Fibroblast of peridontal ligament (primary cell): ENCODE measurements around the gene S100A16.
A peak's percentile ranks its signal among the peaks of the same experiment; 100 is the strongest.

Source experiments
- DNase-seq: peaks from one replicate; pipeline ENCODE4 v3.0.0-alpha.2; 2010; ENCODE audit errors: extremely low read depth

Gene S100A16

GRCh38 chr1:153636312-153636711 is 23.4 kb upstream of the S100A16 start:
- no peak for DNase-seq

DNA sequence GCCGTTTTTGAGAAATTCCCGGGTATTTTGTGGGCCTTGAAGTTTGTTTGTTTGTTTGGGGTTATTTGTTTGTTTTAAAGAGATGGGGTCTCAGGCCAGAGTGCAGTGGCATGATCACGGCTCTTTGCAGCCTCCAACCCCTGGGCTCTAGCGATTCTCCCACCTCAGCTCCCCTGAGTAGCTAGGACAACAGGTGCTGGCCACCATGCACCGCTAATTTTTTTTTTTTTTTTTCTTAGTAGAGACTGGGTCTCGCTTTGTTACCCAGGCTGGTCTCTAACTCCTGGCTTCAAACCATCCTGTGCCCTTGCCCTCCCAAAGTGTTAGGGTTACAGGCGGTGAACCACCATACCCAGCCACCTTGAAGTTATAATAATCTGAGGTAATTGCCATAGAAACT is 22.9 kb upstream of the S100A16 start:
- no peak for DNase-seq

DNA sequence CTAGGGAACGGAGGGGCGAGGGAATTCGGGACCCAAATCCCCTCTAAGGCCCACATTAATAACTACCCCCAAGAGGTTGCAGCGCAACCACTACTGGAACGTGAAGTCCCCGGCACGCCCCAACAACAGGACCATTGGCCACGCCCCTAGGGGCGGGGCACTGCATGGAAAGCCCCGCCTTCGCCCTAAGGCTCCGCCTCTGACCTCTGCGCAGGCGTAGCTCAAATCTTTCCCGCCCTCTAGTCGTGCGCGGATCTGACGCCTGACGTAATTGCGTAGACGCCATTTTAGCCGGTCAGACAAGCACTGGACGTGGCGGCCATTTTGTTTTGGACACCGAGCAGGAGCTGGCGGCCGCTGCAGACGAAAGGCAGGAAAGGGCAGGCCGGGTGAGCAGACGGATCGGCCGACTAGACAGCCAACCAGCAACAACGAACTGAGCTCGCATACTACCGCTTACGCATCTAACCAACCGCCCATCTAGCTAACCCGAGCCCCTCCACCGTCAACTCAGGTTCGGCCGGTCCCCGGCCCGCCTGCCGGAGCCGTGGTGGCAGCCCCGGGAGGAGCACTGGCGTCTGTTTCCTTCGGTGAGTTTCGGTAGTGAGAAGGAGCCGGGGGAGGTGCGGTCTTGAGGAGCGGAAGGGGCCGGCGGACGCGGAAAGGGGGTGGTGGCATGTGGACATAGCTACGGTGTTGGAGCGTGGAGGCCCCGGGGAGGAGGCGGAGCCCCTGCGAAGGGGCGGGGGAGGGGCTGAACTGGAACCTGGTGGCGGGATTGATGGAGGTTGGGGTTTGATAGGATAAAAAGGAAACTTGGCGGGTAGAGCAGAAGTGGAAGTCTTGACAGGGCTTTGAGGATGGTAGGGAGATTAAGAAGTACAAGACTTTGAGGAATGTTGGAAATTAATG is 21.1 kb upstream of the S100A16 start, which contains the start of gene CHTOP:
Gene CHTOP, plus strand, starts transcription at position 313 of the 912 bp plus-strand sequence. CDS start 2,523 bp downstream, outside the sequence.
- DNase-seq, result peak; percentile 99

DNA sequence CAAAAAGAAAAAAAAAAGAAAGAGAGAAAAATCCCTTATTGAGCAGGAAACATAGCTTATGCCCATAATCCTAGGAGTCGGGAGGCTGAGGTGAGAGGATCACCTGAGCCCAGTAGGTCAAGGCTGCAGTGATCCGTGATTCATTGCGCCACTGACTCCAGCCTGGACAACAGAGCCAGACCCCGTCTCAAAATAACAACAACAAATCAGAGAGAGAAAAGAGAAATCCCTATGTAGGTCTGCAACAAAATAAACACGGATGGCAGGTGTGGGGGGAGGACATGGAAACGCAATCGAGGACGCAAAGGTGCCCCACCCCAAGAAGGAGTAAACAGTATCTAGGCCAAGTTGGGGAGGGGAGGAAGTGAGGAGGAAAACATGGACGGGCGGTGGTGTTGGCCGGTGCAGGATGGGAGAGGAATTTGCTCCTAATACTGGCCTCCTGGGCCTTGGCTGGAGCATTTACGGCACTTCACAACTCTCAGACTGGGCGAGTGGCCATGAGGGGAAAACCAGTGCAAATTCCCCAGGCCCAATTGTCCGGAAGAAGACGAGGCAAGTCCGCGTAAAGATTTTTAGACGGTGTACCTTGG is 20.3 kb upstream of the S100A16 start:
- DNase-seq, result no peak

- no peak for DNase-seq
Measured at GRCh38 chr1:153631047-153632022, 18.4 kb upstream of the S100A16 start.

DNA sequence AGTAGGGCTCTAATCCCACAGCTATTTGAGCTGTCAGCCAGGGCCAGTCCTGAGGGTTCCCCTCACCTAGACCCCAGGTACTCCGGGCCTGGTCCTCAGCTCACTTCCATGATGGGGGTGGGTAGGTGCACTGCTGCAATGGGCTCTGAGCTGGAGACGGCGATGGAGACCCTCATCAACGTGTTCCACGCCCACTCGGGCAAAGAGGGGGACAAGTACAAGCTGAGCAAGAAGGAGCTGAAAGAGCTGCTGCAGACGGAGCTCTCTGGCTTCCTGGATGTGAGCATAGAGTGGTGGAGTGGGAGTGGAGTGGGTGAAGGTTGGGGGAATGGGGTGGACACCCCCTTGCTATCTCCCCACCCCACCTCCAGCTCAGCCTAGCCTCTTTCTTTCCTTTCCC is 17.4 kb upstream of the S100A16 start:
- DNase-seq, result no peak

DNA sequence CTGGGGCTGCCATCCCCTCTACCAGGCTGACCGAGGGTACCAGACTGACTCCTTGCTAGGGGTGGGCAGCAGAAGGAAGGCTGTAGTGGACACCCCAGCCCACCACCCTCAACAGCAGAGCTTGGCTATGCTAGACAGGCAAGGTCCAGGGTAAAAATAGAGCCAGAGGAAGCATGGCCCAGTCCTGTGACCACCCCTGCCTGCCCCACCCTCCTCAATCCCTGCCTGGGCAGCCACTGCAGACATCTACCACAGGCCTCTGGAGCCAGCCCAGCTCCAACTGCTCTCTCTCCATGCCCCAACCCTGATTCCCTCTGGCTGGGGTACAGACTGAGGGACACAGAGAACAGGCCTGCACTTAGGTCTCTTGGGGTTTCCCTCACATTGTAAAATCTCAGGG is 17.0 kb upstream of the S100A16 start:
- no peak for DNase-seq

DNA sequence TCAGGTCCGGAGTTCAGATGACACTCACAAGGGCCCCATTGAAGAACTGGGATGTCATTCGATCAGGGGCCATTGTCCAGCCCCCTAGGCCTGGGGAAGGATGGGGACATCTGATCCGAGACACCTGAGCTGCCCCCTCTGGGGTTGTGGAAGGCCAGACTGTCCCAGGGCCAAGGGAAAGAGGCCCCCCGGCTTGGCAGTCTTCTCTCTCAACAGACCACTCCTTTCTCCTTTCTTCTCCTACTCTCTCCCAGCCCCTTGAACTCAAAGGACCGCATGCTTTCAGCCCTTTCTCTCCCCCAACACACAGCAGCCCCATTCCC is 16.4 kb upstream of the S100A16 start:
- DNase-seq, result no peak

GRCh38 chr1:153628638-153629342 is 15.9 kb upstream of the S100A16 start:
- DNase-seq, result no peak

- no peak for DNase-seq
Measured at GRCh38 chr1:153627715-153628626, 15.0 kb upstream of the S100A16 start, which contains the start of gene S100A1. Gene S100A1 (plus strand): TSS chr1:153628434. CDS start chr1:153630522, 2,088 bp downstream.

GRCh38 chr1:153626904-153627714 is 14.2 kb upstream of the S100A16 start, which contains the start of gene S100A13:
Gene S100A13 (minus strand): TSS chr1:153627505. CDS start chr1:153626472, 1,033 bp downstream.
- peak; percentile 94 for DNase-seq

DNA sequence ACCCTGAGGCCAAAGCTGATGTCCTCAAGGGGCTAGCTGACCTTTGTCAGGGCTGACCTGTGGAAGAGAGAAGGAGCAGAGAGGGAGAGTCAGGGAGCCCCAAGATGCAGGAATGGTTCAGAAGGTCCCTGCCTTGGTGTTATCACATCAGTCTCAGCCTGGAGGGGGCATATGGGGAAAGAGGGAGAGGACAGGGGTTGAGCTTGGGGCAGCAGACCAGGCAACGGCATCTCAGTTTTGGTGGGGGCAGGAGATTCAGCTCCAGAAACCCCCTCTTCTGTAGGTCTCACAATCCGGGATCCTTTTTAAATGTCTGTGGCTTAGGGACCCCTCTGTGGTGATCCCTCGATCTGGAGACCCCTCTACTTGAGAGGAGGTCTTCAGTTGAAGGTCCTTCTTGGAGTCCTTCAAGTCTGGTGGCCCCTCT is 13.6 kb upstream of the S100A16 start:
- DNase-seq, result no peak

DNA sequence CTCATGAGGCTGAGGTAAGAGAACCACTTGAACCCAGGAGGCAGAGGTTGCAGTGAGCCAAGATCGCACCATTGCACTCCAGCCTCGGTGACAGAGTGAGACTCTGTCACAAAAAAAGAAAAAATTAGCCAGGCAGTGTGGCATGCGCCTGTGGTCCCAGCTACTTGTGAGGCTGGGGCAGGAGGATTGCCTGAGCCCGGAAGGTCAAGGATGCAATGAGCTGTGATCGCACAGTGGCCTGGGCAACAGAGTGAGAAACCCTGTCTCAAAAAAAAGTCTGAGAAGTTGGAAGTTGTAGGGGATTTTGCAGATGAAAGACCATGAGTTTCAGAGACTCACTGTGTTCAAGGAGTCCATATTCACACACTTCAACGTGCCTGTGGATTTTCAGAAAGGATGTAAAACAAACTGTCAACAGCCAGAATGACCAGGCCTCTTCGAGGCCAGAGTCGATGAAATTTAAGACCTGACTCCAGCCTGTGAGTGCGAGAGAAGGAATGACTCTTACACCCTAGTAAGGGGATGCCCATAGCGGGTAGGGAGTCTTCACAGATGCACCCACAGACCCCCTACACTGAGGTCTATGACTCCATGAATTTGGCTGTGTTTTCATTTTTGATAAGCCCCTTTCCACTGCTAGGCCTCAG is 12.2 kb upstream of the S100A16 start:
- no peak for DNase-seq

DNA sequence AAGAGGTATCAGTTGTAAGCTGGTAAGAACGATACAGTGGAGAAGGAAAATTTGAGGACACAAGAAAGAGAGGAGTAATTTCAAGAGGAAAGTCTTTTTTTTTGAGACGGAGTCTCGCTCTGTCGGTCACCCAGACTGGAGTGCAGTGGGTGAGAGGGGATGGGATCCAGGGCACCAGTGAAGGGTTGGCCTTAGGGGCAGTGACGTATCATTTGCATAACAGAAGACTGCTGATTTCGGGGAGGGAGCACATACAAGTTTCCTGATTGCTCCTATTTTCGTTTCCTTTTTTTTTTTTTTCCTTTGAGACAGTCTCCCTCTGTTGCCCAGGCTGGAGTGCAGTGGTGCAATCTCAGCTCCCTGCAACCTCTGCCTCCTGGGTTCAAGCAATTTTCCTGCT is 10.2 kb upstream of the S100A16 start:
- no peak for DNase-seq

DNA sequence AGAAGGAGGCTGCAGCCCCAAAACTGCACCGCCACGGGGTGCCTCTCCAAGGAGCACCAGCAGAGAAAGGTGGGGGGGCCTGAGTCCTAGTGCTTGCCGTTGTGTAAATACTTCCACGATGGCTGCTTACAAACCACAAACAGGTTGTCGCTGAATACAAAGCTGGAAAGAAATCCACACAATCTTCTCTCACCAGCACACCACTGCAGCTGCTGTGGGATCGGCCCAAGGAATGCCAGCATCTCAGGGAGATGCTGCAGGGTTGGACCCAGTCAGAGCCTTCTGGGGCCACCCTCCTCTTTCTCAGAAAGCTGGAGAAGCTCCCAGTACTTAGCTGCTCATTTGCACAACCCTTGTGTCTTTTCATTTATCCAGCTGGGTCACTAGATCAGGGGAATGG is 6.2 kb upstream of the S100A16 start:
- DNase-seq, result no peak

DNA sequence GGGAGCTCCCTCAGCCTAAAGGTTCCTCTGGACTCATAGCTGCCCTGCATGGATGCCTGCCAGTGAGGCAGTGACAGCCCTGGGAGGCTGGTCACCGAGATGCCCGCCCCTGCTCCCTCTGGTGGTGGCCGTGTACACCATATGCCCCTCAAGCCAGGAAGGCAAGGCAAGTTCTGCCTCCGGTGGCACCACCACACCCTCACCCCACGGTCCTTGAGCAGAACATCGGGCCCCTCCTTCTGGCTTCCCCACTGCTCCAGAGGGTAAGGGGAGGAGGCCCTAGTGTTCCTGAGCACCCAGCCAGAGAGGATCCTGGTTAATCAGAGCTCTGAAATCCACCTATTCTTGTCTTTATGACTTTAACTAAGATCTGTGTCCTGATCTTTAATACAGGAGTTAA is 4.7 kb upstream of the S100A16 start:
- DNase-seq, result peak; percentile 41

GRCh38 chr1:153616917-153617311 is 4.0 kb upstream of the S100A16 start:
- no peak for DNase-seq

DNA sequence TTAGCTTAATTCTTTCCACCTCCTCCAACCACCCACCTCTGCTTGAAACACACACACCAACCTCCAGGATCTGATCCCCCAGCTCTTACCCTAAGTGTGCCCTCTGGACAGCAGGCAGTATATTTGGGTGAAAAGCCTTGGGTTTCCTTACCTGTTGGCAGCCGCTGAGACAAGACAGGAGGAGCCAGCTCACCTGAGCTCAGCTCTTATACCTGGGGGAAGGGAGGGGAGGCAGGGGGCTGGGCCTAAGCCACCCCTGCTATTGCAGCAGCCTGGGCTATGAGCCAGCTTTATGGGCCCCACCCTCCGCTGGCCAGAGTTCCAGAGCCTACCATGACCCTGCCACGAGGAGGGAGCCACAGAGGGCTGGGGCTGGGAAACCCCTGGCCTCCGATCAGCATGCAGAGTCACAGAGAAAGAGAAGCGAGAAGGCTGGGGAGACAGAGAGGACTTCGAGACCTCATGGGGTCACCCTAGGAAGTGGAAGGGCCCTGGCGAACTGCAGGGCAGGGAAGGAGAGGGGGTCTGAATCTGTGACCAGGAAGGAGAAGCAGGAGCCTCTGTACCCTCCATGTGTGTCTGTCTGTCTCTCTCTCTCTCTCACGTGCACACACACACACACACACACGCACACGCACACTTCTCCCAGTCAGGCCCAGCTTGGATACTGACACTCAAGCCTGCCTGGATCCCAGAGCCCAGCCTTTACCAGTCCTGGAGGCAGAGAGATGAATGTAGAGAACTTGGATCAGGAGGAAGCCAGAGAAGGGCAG is 3.4 kb upstream of the S100A16 start, which contains the start of gene S100A14:
Gene S100A14, minus strand, starts transcription at position 182 of the 773 bp plus-strand sequence. CDS start 467 bp downstream, outside the sequence.
- DNase-seq, result no peak
